CD4-positive, alpha-beta T cell treated with Interleukin-1 beta for 1 hour (primary cell): ENCODE results near the gene COBL.
"Not testable (repeated sequence)": the region's sequence is repeated elsewhere in the genome, so short reads cannot be mapped to it uniquely, and the experiment has no call there.

Experiments used
- DNase-seq, 2 donors: peaks; one replicate each; pipeline ENCODE4 v3.0.0-alpha.2; 2020 to 2022

The COBL gene

DNA sequence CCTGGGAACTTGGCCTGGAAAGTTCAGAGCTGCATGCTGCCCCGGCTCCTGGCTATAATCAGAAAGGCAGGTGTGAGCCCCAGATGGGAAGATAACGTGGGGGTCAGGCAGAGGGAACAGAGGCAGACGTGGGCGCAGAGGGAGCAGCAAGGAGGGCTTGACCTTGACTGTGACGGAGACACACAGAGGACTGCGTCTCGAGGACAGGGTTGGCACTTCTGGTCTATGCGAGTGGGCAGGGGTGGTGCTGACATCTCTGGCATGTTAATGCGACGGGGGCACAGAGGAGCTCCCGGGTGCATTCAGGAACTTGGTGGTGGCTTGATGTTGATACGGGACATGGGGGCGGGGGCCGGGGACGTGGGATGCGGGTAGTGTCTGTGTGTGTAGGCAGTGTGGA lies 301.8 kb downstream of the COBL start:
- no peak for DNase-seq

DNA sequence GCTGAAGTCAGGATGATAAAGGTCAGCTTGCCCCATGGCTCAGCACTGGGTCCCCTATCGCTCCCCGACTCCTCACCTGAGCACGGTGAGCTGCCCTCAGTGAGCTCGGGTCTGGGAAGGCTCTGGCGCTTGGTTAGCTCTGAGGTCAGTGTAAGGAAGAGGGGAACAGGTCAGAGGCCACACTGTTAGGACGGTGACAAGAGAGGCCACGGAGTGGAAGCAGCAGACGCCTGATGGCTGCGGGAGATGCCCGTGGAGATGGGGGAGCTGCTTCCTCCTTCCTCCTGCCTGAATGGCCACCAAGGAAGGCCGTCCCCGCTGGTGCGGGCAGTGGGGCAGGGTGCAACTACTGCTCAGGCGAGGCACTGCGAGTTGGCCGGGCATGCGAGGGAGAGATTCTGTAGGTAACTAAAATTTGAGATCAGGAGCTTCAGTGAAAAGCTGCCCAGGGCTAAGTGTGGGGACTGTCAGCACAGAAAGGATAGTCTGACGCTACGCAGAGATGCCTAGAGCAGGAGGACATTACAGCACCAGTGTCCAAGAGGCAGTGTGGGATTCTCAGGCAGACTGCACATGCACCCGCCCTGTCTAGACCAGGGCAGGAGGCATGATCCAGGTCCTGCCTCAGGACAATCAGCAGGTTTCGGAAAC lies 302.6 kb downstream of the COBL start:
- DNase-seq, result no peak

DNA sequence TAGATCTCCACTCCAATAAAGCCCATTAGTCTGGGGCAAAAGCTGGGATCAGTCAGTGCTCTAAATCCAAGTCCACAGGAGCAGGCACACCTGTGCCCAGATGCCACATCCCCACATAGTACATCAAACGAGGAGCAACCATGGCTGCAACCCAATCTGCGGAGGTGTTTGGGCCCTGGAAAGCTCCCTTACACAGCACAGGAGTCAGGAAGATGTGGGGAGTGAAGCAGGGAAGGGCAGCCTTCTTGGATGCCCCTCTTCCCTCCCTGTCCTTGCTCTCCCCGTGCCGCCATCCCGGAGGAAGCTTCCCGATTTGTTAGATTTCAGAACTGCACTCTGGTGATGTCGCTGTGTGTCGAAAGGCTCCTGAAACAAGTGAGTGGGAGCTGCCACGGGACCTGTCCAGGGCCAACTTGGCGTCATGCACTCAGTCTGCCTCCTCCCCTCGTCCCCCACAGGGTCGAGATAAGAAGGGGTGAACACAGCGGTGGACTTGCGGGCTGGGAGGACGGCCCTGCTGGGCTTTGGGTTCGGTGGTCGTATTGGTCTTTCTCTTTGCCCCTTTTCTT lies 303.3 kb downstream of the COBL start:
- DNase-seq, result no peak

DNA sequence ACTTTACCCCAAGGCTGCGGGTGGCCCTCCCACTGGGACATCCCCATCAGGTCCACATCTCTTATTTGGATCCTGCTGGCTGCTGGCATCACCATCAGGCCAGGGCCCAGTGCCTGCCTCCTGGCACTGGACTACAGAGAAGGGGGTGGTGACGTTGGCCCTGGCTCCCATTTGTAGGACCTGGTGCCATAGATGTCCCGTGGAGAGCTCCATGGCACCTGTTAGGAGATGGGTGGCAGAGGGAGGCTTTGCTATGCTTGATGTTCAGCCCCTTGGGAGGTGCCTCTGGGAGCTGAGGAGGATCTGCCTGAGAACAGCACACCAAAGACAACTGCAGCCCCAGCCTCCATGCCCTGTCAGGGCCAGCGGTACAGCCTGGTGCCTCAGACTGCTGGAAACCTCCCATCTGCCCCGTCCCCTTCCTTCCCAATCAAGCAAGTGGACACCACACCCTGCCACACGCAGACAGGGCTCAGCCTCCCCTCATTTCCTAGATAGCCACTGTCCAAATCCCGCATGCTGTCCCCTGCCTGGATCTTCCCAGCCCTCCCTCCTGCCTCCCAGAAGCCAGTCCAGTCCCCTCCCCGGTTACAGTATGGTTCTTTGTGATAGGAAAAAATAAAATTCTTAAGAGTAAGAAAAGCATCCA lies 303.9 kb downstream of the COBL start:
- DNase-seq, result no peak

DNA sequence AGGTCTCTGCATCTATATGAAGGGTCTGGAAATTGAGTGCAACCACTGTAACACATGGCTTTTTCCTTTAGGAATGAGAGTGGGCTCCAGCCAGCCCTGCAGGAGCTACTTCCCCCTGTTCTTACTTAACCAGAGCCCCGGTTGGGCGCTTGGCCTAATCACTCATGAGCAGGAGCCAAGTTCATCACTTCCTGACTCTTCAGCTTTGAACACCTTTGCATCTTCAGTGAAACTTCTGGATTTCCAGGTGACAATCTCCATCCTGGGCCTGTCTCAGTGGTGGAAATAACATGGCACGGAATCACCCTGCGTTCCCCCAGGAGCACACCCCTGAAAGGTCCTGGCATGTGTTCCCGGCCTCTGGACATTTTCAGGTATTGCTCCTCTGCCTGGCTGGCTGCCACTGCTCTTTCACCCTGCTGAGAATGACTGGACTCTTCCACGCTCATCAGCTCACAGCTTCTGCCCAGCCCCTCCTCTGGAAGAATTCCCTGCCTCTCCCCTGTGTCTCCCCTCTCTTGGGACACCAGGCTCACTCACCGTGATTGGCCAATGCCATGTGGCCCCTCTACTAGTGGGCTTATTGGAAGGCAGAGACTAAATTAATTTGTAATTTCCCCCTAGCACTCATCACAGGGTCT lies 304.8 kb downstream of the COBL start:
- no peak for DNase-seq

DNA sequence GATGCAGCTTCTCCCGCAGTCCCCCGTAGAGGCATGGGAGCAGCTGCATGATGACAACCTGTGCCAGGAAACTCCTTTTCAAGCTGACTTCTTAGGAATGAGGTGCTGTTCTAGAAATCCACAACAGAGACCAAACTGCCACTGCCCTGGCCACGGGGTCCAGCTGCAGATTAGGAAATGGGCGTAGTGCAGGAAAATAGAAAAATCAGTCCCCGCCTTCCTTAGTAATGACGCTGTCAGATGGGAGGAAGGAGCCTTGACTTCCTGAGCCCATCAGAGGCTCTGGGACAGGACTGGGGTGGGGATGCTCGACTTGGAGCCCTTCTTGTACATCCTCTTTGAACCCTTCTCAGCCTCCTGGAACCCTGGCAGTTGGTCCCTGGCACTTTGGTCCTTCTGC lies 306.1 kb downstream of the COBL start:
- DNase-seq, result no peak

DNA sequence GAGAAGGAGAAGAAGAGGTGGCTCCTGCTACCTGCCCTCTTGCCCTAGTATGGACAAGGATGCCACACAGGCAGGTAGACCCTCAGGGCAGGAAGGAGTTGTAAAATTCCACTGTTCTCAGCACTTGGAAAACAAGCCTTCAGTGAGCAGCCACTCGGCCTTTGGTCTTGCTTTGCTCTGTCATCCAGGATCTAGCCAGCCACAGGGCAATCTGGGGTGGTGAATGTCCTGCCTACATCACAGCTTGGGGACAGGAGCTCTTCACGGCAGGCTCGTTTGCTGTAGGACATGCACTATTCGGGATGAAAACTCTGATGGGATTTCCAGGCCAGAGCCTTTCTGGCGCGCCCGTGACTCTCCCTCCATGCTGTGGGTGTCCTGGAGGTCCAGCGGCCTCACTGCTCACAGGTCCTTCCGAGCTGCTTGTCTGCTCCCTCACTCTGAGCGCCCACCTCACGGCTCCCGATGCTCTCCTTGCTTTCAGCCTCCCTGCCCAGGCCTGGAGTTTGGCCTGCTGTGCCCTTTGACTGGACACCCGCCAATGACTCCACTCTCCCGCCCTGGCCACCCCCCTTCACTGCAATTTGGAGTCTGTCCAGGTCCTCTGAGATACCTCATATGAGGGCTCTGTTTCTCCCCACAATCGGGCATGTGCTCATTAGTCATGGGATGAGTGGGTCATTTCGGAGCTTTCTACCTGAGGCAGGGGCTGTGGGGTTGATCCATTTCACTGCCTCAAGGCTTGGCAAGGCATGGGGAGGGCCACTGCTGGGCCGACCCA lies 306.7 kb downstream of the COBL start:
- DNase-seq, result no peak

DNA sequence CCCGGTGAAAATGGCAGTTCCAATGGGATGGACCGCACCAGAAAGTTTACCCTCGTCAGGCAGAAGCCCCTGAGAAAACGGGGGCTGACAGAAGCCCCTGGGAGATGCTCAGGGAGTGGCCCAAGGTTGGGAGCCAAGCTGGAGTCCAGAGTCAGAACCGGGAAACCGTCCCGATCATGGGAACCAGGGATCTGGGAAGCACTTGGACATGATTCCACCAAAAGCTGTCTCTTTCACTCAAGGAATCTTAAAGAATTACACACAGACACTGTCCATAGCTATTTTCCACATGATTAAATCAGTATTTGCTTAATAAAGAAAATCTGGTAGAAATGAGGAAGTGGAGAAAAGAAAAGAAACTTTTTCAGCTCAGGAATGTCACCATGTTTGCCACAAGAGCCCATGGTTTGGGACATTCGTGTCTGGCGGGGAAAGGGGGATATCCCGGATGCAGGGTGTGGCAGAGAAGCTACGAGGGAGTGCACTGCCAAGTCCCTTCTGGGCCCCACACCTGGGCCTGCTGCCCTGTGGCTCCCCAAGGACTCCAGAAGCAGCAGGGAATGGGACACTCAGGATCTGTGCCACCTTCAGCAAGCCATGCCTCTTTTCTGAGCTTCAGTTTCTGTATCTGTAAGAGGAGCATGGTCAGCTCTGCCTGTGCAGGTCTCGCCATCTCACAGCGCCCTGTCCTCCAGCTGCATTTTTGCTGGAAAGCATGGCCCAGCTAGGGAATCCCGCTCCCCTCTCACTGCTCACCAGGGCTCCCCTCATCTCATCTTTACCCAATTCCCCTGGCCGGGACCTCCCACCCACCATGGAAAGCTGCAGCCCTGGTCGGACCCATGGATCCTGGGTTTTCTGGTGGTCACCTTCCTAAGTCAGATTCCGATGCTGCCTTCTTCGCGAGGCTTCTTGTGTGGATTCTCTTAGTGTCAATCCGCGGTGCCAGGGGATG lies 308.8 kb downstream of the COBL start:
- DNase-seq, result no peak

DNA sequence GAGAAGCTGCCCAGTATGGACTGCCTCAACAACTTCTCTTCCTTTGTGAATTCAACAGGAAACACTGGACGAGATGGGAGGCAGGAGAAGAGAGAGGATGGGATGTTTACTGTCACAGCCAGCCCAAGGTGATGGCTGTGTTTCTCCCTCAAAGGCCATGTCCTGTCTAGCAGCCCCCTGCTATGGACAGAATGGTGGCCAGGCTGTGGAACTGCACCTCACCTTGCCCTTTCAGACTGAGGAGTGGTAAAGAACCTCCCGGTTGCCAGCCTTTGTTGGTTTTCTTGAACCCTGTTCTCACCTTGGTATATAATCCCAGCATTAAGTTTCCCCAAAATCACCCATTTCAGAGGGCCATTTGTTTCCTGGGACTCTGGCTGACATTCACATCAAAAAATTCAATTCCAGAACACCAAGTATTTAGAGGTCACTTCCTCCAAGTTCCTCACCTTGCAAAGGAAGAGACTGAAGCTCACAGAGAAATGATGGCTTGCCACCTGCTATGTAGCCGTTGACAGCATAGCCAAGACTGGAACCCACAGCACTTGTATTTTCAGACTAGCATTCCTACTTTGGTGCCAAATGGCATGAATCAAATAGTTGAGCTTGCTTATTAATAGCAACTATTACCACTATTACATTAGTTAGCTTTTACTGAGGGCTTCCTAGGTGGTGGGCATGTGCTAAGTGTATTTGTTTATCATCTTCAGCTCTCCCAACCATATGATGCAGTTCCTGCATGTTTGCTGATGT lies 309.9 kb downstream of the COBL start:
- no peak for DNase-seq

DNA sequence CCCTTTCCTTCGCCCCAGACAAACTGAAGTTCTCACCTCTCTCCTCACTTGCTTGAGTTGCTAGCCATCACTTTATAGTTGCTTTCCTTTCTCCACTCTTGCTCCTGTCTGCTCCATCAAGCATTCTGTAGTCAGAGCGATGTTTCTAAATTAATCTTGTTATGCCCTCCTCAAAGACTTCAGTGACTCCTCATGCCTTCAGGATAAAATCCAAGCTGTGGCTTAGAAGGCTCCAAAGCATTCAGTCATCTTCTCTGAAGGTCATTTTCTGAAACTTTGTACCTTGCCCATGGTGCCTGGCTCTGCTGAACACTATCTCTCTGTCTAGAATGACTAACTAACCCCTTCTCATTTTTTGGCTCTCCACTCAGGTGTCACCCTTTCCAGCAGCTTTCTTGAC lies 311.5 kb downstream of the COBL start:
- no peak for DNase-seq

DNA sequence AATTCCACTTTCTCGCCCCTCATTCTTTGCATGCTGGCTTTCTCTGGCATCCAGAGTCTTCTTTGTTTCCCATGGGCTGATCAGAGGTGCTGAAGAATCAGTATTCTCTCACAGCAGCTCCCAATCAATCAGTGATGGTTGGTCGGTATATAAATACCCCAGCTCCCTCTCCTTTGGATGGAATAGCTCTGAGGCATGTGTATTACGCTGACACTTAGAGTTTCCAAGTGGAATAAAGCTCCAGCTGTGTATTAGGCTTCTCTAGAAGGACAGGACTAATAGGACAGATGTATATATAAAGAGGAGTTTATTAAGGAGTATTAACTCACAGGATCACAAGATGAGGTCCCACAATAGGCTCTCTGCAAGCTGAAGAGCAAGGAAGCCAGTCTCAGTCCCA lies 315.7 kb downstream of the COBL start:
- no peak for DNase-seq

DNA sequence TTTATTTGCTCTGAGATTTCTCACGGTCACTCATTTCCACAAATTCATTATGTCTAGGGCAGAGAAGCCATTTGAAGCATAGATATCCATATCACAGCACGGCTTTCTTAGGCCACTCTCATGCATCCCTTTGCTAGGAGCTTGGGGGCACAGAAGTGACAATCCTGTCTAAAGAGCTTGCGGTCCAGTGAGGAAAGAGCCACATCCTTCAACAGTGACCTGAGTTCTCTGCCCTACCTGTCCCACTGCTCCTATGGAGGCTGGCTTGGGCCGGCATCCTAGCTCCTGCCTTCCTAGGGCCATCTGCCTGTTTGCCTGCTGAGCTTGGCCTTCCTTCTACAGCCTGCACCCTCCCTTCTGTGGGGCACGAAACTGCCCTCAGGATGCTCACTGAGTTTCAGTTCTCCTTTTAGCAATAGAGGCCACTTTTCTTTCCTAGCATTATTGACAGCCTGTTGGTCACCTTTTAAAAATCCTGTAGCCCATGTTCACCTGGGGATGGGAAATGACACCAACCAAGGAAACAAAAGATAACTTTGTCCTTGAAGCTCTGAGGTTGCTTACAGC lies 321.8 kb downstream of the COBL start:
- DNase-seq, result no peak

DNA sequence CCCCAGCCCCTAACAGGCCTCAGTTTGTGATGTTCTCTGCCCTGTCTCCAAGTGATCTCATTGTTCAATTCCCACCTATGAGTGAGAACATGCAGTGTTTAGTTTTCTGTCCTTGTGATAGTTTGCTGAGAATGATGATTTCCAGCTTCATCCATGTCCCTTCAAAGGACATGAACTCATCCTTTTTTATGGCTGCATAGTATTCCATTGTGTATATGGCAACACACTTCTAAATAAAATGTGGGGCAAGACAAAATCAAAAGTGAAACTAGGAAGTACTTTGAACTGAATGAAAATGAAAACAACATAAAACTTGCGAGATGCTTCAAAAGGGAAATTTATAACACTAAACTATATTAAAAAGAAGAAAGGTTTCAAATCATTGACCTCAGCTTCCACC lies 326.4 kb downstream of the COBL start:
- not testable (repeated sequence) for DNase-seq

DNA sequence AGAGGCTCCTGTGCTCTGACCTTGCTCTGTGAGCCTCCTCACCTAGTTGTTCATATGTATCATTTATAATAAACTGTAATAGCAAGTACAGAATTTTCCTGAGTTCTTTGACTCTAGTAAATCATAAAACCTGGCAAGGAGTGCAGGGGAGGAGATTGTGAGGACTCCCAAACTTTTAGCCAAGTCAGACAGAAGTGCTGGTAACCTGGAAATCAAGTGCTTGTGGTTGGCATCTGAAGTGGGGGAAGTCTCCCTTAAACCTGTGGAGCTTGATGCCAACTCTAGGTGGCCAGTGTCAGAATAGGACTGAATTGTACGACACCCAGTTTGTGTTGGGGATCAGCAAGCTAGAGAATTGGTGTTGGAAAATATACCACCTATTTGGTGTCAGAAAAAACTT lies 327.6 kb downstream of the COBL start:
- no peak for DNase-seq

DNA sequence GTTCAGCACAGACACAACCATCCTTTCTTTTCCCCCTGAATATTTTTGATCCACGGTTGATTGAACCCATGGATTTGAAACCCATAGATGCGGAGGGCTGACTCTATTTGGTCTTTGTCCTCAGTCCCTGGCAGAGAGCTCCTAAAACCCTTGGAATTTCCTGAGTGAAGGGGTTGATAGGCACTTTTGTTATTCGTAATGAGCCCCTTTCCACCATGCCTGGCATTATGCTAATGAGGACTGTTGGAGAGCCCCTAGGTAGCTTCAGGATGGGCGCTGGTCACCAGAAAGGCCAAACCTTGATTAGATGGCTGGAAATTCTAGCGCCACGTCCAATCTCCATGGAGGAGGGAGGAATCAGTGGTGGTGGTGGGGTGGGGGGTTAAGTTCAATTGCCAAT lies 328.1 kb downstream of the COBL start:
- no peak for DNase-seq

DNA sequence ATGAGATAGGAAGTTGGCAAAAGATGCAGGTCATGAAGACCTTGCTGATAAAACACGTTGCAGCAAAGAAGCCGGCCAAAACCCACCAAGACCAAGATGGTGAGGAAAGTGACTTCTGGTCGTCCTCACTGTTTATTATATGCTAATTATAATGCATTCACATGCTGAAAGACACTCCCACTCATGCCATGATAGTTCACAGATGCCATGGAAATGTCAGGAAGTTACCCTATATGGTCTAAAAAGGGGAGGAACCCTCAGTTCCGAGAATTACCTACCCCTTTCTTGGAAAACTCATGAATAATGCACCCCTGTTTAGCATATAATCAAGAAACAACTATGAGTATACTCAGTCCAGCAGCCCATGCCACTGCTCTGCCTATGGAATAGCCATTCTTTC lies 331.5 kb downstream of the COBL start:
- no peak for DNase-seq

DNA sequence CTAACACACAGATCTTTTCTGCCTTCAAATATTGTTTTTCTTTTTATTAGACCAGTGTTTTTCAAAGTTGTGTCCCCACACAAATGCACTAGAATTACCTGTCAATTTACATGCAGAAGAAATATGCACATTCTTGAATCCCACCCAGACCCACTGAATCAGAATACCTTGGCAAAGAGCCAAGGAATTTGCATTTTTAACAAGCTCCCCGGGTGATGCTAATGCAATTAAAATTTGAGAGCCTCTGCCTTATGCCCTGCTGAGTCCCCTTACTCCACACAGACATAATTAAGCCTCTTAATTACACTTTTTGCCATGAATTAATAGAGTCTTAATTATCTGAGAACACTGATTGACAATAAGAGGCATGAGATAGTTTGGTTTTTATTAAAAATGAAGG lies 332.8 kb downstream of the COBL start:
- DNase-seq, result no peak

DNA sequence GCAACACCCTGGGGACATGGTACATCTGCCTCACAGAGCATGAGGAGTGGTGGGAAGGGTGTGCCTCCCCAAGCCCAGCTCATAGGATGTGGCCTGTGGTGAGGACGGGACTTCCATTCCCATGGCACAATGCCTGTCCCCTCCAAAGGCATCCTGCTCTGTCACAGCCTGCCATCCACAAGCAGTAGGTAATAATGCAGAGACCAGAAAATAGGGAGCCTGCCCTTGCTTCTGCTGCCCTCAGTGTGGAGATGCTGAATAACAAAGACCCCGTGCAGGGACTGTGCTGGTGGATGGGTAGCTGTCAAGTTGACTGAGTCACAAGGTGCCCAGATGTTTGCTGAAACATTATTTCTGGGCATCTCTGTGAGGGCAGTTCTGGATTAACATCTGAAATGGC lies 334.0 kb downstream of the COBL start:
- DNase-seq, result no peak

DNA sequence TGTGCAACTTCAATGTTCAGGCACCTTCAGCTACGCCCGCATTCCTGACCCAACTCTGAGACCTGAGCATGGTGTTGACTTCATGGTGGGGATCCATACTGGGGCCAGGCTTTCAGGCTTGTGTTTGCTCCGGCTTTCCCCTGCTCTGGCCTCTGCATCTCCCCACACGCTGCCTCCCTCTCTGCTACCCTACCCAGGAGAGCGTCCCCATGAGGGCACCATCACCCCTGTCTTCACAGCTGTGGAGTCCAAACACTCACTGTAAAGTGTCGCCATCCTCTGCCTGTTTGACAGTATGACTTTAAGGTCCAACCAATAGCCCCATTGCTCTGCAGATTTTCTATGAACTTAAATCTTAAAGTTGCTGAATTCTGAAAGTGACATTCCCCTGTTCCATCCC lies 334.9 kb downstream of the COBL start:
- no peak for DNase-seq

DNA sequence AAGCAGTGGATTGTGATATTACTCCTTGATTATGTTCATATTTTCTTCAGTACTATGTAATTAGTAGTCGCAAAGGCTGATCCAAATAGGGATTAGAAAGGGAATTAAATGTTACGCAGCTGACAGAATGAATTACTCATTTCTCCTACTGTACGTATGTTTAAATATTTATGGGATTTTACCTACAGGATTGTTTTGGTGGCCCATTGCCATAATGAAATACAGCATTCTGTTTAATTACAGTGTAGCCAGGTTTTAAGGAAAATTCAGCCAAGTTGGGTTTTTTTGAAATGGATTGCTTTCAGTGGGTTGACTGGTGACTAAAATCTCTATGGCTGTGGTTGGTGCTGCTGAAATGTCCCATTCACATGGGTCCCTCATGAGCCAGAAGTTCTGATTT lies 336.2 kb downstream of the COBL start:
- no peak for DNase-seq

DNA sequence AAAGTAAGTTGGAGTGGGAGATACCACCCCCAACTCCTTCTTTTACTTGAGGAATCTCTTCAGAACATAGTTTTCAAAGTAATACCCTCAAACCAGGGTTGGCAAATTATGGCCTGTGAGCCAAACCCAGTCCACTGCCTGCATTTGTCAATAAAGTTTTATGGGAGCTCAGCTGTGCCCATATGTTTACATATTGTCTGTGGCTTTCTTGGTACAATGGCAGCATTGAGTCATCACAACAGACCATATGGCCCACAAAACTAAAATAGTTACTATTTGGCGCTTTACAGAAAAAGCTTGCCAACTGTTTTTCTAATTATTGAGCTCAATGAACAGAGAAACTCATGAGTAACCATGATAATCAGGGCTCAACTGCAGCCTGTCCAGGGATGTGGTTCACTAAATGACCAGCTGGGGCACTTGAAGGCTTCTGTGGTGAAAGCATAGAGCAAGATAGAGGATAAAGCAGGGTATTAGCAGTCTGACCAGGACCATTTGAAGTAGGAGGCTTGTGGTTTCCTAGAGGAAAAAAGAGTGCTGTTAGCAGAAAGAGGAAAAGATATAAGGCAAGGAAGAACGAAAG lies 337.9 kb downstream of the COBL start:
- no peak for DNase-seq
